Stimulated activated CD8-positive, alpha-beta memory T cell treated with anti-CD3 and anti-CD28 coated beads, Interleukin-7, amount 100 ng/mL, for 1 hour (primary cell): ENCODE results near the gene ANKRD55.

ENCODE experiments used
- DNase-seq, 2 donors: peaks; one replicate each; pipeline ENCODE4 v3.0.0-alpha.2; 2020; ENCODE audit warnings: low read depth in 2 of 2

ANKRD55 gene

DNA sequence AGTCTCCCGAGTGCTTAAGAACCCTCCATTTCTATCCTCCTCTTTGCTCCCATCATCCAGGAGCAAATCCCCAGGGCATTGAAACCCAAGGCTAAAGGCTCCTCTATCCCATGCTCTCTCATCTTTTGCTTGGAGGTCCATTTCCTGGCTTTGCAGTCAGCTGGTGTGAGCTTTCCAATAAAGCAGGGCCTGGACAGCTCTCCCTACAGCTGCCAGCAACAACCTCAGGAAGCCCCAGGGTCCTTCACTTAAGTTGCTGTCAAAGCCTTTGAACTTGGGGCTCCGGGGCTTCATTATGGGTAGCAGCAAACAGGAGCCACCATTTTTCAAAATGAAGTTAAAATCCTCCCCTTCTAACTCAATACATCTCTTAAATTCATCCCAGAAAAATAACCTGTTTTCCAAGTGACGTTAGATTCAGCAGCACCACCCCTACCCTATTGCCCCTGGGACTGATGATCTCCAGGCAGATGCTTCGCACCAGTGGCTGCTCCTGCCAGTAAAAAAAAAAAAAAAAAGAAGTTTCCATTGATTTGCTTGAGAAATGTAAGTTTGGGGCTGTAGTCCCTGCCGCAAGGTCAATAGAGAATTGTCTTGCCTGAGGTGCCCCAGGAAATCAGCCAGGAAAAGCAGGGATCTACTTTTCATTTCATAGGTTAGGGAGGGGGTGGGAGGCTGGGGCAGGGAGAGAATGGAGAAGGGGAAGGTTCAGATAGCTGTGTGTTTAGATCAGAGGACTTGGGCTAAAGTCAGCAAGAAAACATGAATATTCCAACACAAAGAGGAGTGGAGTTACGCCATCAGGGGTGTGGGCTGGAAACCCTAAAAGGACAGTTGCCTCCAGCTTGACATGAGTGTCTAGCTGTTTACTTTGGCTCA lies 154.6 kb downstream of the ANKRD55 start:
- no peak for DNase-seq

DNA sequence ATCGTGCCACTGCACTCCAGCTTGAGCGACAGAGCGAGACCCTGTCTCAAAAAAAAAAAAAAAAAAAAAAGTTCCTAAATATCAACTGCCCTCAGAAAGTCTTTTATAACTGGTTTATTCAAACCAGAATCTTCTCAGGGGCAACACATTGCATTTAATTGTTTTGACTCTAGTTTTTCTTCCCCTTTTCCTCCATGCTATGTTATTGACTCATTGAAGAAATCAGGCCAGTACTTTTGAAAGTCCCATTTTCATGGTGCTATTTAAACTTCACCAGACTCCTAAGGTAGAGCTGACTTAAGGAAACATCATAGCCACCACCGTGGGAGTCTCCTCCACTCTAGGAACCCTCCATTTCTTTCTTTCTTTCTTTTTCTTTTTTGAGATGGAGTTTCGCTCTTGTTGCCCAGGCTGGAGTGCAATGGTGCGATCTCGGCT lies 155.3 kb downstream of the ANKRD55 start:
- no peak for DNase-seq

DNA sequence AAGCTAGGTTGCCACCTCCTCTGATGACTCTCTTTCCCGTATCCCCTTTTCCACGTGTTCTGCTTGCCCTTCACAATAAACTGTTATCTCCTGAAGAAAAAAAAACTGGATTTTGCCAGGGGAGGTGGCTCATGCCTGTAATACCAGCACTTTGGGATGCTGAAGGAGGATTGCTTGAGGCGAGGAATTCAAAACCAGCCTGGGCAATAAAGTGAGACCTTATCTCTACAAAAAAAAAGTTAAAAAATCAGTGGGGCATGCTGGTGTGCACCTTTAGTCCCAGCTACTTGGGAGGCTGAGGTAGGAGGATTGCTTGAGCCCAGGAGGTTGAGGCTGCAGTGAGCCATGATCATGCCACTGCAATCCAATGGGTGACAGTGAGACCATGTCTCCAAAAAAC lies 156.6 kb downstream of the ANKRD55 start:
- no peak for DNase-seq

DNA sequence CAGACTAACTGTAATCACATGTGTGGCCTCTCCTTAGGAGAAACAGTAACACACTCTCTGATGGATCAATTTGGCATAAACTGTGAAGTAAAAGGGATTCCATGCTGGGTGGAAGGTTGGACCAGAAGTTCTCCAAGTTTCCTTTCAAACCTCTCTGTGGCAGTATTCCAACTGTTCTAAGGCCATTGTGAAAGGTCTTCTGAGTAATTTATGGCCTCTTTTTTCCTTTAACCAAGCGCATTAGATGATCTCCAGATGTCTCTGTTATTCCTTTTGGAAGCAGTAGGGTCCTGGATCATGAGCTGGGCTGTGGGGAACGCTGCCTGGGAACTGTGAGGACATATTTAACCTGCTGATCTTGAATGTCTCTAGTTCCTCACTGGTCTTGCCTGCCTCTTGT lies 157.8 kb downstream of the ANKRD55 start:
- no peak for DNase-seq

DNA sequence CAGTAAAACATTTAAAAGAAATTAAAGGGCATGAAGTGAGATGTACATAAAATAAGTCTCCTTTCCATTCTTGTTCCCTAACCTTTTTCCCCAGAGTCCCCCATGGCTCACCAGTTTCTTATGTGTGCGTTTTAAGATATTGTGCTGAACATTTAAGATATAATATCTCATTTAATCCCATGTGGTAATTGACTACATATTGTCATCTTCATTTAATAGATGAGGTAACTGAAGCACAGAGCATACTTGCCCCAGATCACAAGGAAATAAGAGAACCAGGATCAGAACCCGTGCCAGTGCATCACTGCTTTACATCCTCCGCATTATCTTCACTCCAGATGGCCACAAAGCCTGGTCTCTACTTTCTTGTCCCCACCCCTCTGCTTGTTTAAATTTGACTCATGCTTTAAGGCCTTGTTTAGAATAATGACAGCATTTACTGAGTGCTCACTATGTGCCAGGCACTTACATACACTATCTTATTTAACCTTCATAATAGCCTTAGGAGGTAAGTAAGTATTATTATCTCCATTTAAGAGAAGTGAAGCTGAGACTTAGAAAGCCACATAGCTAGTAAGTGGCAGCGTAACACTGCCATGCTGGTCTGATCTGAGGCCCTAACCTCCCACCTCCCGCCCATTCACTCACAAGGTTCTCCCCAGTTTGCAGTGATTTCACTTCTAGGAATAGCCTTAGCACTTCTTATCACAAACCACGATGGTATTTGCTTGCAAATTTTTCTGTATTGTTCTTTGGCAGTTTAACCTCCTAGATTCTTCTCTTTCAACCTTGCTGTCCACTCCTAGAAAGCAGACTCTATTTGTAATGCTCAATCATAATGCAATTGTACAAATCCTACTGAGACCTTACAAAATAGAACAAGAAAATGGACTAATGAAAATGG lies 160.0 kb downstream of the ANKRD55 start:
- DNase-seq = no peak

DNA sequence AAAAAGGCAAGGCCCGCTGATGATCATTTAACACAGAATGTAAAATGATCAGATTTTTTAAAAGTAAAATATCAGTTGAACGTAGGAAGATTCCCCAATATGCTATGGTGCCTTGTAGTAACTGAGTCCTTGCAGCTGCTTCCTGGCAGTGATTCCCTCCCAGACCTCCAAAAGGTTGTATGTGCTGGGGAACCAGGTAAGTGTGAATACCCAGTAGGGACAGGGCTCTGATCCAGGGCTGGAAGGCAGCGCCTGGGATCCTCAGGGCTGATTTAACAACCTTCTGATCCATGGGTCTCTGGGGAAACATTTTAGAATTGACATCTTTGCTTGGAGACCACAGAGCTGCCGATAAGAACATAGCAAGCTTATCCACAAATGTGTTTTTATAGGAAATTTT lies 161.7 kb downstream of the ANKRD55 start:
- no peak for DNase-seq

DNA sequence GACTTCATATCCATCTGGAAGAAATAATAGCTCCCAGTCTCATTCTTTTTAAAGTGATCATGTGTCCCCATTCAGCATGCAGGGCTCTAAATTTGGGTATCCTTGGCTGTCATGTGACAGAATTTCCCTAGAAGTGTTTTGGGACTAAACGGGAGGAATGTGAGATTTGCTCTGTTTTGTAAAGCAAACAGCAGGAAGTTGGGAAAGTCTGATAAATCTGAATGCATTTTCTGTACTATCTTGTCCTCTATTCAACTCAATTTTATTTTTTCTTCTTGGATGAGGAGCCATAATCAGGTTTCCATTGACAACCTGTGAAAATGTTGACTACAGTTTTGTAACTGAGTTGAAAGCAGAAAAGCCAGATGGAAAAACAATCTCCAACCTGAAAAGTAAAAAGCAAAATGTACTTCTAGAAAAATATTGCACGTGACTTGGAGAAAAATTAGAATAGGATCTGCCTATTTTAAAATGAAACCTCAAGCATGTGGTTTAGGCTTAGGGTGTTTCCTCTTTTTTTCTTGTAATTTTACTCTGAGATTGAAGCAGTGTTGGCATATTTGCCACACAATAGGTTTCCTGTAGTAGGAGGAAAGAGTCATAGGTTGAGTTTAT lies 162.2 kb downstream of the ANKRD55 start:
- no peak for DNase-seq

DNA sequence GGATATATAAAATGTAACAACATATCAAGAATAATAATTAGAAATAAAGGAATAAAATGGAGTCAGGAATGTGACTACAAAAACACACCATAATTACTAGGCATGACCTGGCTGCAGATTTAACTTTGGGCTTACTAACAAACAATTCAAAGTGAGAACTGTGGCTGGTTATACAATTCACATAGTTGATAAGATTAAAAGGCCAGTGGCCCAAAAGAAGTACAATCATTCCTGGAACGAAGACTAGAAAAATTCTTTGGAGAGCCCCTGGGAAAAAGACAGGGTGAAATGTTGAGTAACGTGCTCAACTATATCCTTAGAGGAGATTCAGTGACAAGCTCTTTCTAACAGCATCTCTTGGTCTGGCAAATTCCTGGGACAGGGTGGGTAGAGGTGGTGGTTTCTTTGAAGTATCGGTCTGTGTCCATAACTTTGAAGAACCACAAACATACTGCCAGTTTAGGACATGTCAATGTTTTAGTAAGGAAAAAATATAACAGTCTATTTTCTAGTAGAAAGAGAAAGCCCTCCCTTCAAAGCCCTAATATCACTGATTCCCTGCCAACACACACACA lies 163.4 kb downstream of the ANKRD55 start:
- no peak for DNase-seq

DNA sequence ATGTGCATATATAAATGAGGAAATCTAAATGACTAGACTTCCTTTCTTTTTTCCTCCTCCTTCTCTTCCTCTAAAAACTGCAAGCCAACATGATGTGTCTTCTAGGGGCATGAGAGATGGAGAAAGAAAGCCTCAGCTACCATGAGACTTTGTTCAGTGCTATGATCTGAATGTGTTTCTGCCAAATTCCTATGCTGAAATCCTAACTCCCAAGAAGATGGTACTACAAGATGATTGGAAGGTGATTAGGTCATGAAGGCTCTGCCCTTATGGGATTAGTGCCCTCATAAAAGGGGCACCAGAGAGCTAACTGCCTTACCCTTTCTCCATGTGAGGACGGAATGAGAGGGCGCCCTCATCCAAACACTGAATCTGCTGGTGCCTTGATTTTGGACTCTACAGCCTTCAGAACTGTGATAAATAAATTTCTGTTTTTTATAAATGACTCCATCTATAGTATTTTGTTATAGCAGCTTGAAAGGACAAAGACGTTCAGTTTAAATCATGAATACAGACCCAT lies 166.1 kb downstream of the ANKRD55 start:
- DNase-seq = no peak

DNA sequence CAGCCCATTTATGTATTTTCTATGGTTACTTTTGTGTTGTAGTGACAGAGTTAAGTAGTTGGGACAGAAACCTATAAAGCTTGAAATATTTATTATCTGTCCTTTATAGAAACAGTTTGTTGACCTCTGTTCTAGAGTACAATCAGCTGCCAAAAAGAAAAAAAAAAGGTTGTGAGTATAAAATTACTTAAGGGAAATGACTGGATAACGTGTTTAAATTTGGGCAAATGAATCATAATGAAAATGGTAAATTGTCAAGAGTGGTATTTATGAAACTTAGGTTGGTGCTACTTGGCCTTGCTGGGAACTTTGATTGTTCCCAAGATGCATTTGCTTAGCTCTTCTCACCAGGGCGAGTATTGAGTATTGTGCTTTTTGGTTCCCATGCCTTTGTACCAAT lies 168.1 kb downstream of the ANKRD55 start:
- DNase-seq = no peak

DNA sequence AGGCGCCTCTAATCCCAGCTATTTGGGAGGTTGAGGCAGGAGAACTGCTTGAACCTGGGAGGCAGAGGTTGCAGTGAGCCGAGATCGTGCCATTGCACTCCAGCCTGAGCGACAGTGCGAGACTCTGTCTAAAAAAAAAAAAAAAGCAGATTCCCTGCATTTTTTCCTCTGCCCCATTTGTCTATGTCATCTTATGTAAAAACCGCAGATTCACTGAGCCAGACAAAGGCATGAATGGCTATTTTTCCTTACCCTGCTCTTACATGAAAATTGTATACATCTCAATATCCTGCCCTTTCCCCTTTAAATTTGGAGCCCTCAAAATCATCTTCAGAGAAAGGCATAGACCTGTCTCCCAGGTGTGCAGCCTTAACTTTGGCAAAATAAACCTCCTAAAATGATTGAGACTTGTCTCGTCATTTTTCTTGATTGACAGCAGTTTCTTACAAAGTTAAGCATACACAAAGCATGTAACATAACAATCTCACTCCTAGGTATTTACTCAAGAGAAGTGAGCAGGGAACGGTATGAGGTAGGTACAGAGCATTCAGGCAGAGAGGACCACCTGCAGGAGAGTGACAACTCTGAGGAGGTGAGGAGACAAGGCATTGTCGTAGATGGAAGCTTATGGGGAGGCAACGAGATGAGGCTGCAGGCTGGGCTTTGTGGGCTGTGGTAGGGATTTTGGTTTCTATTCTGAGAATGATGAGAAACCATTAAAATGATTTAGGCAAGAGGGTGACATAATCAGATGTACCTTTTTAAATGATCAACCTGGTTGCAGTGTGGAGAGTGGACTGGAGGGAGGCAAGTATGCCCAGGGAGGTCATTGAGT lies 172.6 kb downstream of the ANKRD55 start:
- no peak for DNase-seq

DNA sequence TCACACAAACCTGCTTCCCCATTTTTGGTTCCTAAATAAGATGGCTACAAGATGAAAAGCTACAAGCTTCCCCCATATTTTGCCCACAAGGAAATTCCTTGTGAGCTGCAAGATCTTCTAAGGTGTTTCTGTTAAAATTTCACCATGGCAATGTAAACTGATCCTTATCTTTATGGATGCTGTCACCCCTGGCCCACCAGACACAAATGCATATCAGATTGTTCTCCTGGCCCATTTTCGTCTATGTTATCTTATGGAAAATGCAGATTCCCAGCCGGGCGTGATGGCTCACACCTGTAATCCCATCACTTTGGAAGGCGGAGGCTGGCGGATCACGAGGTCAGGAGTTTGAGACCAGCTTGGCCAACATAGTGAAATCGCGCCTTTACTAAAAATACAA lies 173.3 kb downstream of the ANKRD55 start:
- DNase-seq = no peak

DNA sequence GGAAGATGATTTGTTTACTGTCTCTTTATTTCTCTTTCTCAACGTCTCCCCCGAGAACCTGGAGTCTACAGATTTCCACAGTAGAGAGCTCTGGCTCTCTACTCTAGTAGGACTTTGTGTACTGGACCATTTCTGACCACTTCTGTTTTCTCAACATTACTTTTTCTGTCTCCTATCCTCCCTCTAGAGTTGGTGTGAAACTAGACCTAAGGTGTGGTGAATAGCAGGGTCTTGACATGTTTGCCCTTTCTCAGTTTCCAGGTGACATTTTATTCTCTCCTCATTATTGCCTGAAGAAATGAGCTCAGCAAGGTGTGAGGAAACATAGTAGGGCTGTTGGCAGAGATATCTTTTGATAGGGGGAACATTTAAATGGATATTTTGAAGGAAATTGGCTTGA lies 176.3 kb downstream of the ANKRD55 start:
- no peak for DNase-seq

DNA sequence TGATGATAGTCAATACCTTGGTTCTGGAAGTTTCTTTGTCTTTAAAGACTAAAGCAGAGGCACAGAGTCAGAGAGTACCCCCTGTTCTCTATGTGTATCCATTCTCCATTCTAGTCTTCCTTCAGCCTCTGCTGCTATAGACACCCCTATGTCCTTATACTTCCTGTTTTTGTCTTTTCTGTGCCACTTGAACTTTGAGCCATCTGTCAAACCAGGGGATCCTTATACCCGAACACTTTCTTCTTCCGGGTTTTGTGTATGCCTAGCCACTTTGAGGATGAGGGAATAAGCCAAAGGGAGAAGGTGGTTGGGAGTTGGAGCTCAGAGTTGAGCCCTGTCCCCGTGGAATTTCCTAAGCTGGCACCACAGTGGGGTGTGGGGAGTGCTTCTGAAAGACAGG lies 177.3 kb downstream of the ANKRD55 start:
- no peak for DNase-seq

DNA sequence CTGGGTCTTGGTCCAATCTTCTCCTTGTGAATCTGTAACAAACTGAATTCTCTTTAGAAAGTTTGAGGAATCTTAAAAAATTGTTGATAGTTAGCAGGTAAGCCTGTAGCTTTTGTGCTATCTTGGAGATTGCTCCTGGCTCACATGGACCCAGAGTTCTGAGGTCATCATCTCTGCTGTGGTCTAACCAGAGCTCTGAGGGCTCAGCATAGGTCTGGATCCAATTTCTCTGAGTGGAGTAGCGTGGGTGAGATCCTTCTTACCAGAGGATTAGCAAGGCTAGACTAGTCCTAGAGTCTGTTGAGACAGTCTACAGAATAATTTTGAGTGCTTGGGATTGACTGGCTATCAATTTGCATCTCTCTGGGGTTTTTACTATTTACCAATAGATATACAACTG lies 177.8 kb downstream of the ANKRD55 start:
- no peak for DNase-seq

DNA sequence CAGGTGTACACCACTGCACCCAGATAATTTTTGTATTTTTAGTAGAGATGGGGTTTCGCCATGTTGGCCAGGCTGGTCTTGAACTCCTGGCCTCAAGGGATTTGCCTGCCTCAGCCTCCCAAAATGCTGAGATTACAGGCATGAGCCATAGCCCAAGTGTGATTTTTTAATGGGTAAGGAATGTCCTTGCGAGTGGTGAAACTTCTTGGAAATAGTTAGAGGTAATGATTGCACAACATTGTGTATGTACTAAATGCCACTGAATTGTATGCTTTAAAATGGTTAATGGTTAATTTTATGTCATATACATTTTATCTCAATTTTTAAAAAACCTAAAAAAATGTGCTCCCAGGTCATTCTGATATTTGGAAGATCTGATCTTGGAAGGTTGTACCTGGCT lies 178.5 kb downstream of the ANKRD55 start:
- DNase-seq = no peak

DNA sequence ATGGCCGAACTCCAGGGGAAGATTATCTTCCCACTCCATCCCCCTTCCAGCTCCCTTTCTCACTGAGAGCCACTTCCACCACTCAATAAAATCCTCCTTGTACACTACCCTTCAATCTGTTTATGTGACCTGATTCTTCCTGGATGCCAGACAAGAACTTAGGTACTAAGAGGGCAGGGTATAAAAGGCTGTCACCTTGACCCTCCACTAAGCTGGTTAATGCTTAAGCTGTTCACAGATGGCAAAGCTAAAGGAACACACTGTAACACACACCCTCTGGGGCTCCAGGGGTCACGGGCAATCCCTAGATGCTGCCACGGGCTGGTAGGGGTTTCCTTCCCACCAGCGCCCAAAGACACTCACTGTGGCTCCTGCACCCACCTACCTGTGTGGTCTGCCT lies 179.8 kb downstream of the ANKRD55 start:
- DNase-seq = no peak

DNA sequence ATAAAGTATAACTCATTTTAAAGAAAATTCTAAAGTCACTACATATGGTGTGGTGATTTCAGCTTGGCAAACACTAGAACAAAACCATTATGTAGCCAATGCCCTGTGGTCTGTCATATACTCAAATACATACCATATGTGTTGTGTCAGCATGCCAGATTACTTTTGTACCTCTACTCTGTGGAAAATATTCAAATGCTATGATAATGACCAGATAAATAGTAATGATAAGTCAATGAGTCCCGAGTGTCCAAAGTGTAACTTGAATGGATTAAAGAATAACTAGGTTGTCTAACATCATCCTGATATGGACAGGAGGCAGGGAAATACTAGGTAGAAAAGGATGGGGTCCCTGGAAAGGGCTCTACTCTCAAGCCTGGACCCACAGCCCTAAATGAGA lies 180.4 kb downstream of the ANKRD55 start:
- DNase-seq = no peak

DNA sequence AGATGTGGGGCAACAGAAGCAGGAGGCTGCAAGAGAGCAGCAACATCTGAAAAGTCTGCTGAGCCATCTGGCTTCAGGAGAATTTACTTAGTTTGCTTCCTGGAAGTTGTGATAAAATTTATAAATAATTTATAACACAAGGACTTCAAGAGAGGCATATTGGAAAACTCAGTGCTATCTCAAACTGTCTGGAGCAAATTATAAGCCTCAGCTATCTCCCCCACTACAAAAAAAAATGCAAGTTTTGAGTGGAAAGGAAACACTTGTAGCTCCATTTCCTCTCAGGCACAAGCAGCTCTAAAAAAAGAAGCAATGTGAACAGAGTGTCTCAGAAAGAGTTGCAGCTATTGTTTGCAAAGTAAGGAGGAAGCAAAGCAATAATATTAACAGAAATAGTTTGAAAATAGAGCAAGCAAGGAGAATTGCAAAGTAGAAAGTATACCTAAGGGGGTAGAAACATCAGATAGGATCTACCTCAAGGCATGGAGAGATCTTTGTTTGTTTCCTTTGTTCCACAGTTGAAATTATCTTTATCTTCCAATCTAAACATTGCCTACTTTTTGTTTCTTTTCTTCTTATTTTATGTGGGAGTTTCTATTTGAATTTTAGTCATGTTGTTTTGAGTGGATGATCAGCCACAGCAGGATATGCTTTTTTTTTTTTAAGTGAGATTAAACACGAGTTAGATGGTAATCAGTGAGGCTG lies 182.4 kb downstream of the ANKRD55 start:
- no peak for DNase-seq
